Endothelial cell of umbilical vein (primary cell): Measurements from ENCODE around the gene GRK1. TPM values are rescaled to one million over a fixed set of nuclear protein-coding genes. Genes with fewer than 3 reads are reported as not detected.

Experiments used
- BruUV-seq: library from RNA; stranded (reverse); fragments of 400-500 nt; replicated peaks from 2 replicates; lab custom pipeline; 2021; lab: Mats Ljungman, UMichigan
- CTCF ChIA-PET: fragments of 300-600, 350-600 bp; sonication (Branson Sonifier 250); formaldehyde crosslinking; loops from one replicate; lab custom pipeline; 2021; ENCODE audit warnings: antibody characterized with exemption, inconsistent platforms; lab: Charles Lee
- POLR2A ChIA-PET: fragments of 300-600, 350-600 bp; sonication (Branson Sonifier 250); formaldehyde crosslinking; loops from one replicate; lab custom pipeline; 2021; ENCODE audit warnings: antibody characterized with exemption, inconsistent platforms; lab: Charles Lee
- DNase-seq: peaks from one replicate; pipeline ENCODE4 v3.0.0-alpha.2; 2011; ENCODE audit warnings: low read depth, low spot score
- FAIRE-seq: peaks from 2 replicates; lab custom pipeline; 2011; peaks lifted over from hg19 to GRCh38; lab: Jason Lieb, UNC
- H2AFZ ChIP-seq: 2 replicates; pipeline ENCODE4 v1.6.0; 2012; ENCODE audit warnings: low read depth, low read length, control low read depth, inconsistent platforms
- H3K27ac ChIP-seq: 2 replicates; pipeline ENCODE4 v1.5.1; 2011; ENCODE audit warnings: low read depth, mild to moderate bottlenecking, control low read depth, low read length, moderate library complexity; ENCODE audit not compliant: insufficient read depth
- H3K27me3 ChIP-seq, 2 experiments: 2 replicates each; pipeline versions ENCODE4 v1.6.0 to v1.6.1; 2011; ENCODE audit warnings: low read length in 2 of 2, mixed read lengths in 1 of 2; ENCODE audit not compliant: control insufficient read depth in 2 of 2, insufficient read depth in 2 of 2
- H3K36me3 ChIP-seq, 2 experiments: 2 replicates in 1 of 2; 3 replicates in 1 of 2; pipeline ENCODE4 v1.5.1; 2011; ENCODE audit warnings: low read length in 2 of 2, mild to moderate bottlenecking in 1 of 2, moderate library complexity in 1 of 2; ENCODE audit not compliant: control insufficient read depth in 2 of 2, insufficient read depth in 2 of 2; ENCODE audit errors: extremely low read depth in 1 of 2
- H3K4me1 ChIP-seq: 3 replicates; pipeline ENCODE4 v1.5.1; 2011; ENCODE audit warnings: mild to moderate bottlenecking, low read length; ENCODE audit not compliant: control insufficient read depth, insufficient read depth; ENCODE audit errors: extremely low read depth
- H3K4me2 ChIP-seq: 2 replicates; pipeline ENCODE4 v1.6.1; 2011; ENCODE audit warnings: low read length, control low read depth, mixed read lengths; ENCODE audit not compliant: insufficient read depth
- H3K4me3 ChIP-seq, 3 experiments: fragments of 200-600 bp in 1 of 3; sonication (generic), shearing (Covaris generic) in 1 of 3; replicated peaks in 1 of 3; 2 replicates each; pipeline ENCODE4 v1.5.1; 2011 to 2016; ENCODE audit warnings: control low read depth in 3 of 3, low read length in 3 of 3, mild to moderate bottlenecking in 2 of 3, inconsistent platforms in 1 of 3, low read depth in 1 of 3, moderate library complexity in 1 of 3; ENCODE audit not compliant: insufficient read depth in 1 of 3
- H3K79me2 ChIP-seq: 2 replicates; pipeline ENCODE4 v1.6.0; 2012; ENCODE audit warnings: low read length, inconsistent platforms; ENCODE audit not compliant: control insufficient read depth, insufficient read depth
- H3K9ac ChIP-seq: replicated peaks from 2 replicates; pipeline ENCODE3; 2011; ENCODE audit warnings: low read length, control low read depth; ENCODE audit not compliant: insufficient read depth; ENCODE audit errors: extremely low read depth
- H3K9me1 ChIP-seq: replicated peaks from 3 replicates; pipeline ENCODE4 v1.6.0; 2011; ENCODE audit warnings: mild to moderate bottlenecking, low read length; ENCODE audit not compliant: control insufficient read depth, insufficient read depth; ENCODE audit errors: extremely low read depth
- H3K9me3 ChIP-seq: replicated peaks from 2 replicates; pipeline ENCODE4 v1.5.1; 2012; ENCODE audit warnings: low read length, inconsistent platforms; ENCODE audit not compliant: control insufficient read depth, insufficient read depth
- H4K20me1 ChIP-seq: replicated peaks from 2 replicates; pipeline ENCODE3; 2011; ENCODE audit warnings: mild to moderate bottlenecking, low read length; ENCODE audit not compliant: control insufficient read depth, insufficient read depth; ENCODE audit errors: extremely low read depth
- CTCF ChIP-seq, 2 donors: IDR thresholded peaks; 1 replicate in 1 of 2; 2 replicates in 1 of 2; pipeline ENCODE4 v1.5.1; 2011; ENCODE audit warnings: low read length in 2 of 2, mild to moderate bottlenecking in 2 of 2, moderate library complexity in 2 of 2, control low read depth in 1 of 2, inconsistent platforms in 1 of 2, low read depth in 1 of 2; ENCODE audit not compliant: insufficient read depth in 1 of 2; ENCODE audit errors: extremely low read depth in 1 of 2
- EZH2 ChIP-seq: IDR thresholded peaks from 2 replicates; pipeline ENCODE4 v1.6.1; 2012; ENCODE audit warnings: borderline replicate concordance, low read depth, mild to moderate bottlenecking, moderate library complexity, low read length, inconsistent platforms; ENCODE audit not compliant: severe bottlenecking
- FOS ChIP-seq: IDR thresholded peaks from 2 replicates; pipeline ENCODE4 v1.6.1; 2011; ENCODE audit warnings: mild to moderate bottlenecking, low read length, moderate library complexity, borderline replicate concordance; ENCODE audit not compliant: insufficient read depth
- GATA2 ChIP-seq: IDR thresholded peaks from 2 replicates; pipeline ENCODE4 v1.7.0; 2011; ENCODE audit warnings: low read depth, mild to moderate bottlenecking, moderate library complexity, mixed read lengths, low read length; ENCODE audit not compliant: insufficient read length, insufficient read depth
- JUN ChIP-seq: IDR thresholded peaks from 2 replicates; pipeline ENCODE4 v1.6.1; 2011; ENCODE audit warnings: borderline replicate concordance, low read depth; ENCODE audit not compliant: insufficient read length, insufficient read depth
- MAX ChIP-seq: IDR thresholded peaks from 2 replicates; pipeline ENCODE4 v1.6.1; 2011; ENCODE audit not compliant: insufficient read depth, insufficient read length
- MYC ChIP-seq: IDR thresholded peaks from one replicate; pipeline ENCODE4 v1.6.1; 2011; ENCODE audit warnings: mild to moderate bottlenecking, low read depth, low read length
- POLR2A ChIP-seq: IDR thresholded peaks from 2 replicates; pipeline ENCODE4 v1.6.1; 2012; ENCODE audit warnings: low read depth, mild to moderate bottlenecking, control low read depth, low read length
- POLR2AphosphoS5 ChIP-seq: IDR thresholded peaks from 2 replicates; pipeline ENCODE4 v1.6.1; 2012; ENCODE audit warnings: low read depth, mild to moderate bottlenecking, control low read depth, low read length, moderate library complexity; ENCODE audit not compliant: insufficient read depth
- dilution Hi-C: fragments of 300-500 bp; cut with MboI; formaldehyde crosslinking; loops from one replicate; pipeline ENCODE4 v1.15.0; 2019; ENCODE audit warnings: low sequenced_read_pairs; ENCODE audit not compliant: extremely low pct_ligation_motif_present
- intact Hi-C: fragments of 100-400 bp; cut with micrococcal nuclease; formaldehyde crosslinking; loops from one replicate; pipeline ENCODE4 v1.10.0; 2022
- polyA plus RNA-seq, 4 experiments: library from polyadenylated mRNA; depleted of rRNA in 3 of 4; stranded (reverse) in 3 of 4; unstranded in 1 of 4; fragments of >200 nt; gene quantifications; 2 replicates each; pipeline versions ENCODE4 v1.2.1 to v1.2.3, GENCODE V29; 2011 to 2012; ENCODE audit warnings: missing spikeins in 1 of 4
- total RNA-seq: library from RNA; stranded (reverse); gene quantifications from 2 replicates; pipeline ENCODE4 v1.2.3, GENCODE V29; 2021

The GRK1 gene
- total and polyA plus RNA-seq, 2 donors (not counting 3 experiments of a cell fraction or from before 2014, with no cell fraction given), result not detected

DNA sequence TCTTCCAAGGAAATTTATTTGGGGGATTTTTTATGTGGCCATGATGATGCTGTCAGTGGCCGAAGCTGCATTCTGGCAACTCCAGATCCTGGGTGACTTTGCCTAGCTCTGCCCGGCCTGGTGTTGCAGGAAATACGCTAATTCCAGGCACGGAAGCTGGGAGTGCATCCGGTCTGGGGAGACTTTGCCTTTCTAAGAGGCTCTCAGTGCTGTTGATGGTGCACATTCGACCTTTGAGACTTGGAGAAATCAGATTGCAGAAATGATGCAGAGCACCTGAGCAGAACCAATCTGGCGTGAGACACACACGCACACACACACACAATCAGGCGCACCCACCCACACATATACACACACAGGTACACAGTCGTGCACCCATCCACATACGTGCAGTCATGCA lies 86.2 kb downstream of the GRK1 start:
- H3K9me1 ChIP-seq, result no peaks in the 10 kb centered on the region
- H3K36me3 ChIP-seq, result no peaks in the 10 kb centered on the region
- no peak overlapping the region for H3K9ac ChIP-seq
- no peaks in the 10 kb centered on the region for H3K4me1 ChIP-seq
- no peak overlapping the region for H3K4me3 ChIP-seq
- no peaks in the 10 kb centered on the region for H3K79me2 ChIP-seq
- FAIRE-seq (no peak), DNase-seq (no peak)
- H3K27me3 ChIP-seq, result no peaks in the 10 kb centered on the region
- ChIA-PET POLR2A (no interaction called here), CTCF (no interaction called here)
- H4K20me1 ChIP-seq, result no peaks in the 10 kb centered on the region
- no peak for TF ChIP-seq POLR2A
- no peak for TF ChIP-seq POLR2AphosphoS5
- TF ChIP-seq EZH2, result no peak
- TF ChIP-seq FOS, result no peak
- no peak for TF ChIP-seq MAX
- TF ChIP-seq MYC, result no peak
- TF ChIP-seq GATA2, result no peak
- TF ChIP-seq CTCF (IDR thresholded peaks at IDR 0.05; ENCODE audit: extremely low read depth in 1 of 2, insufficient read depth in 1 of 2, low read depth in 1 of 2, low read length in 2 of 2), result no peak
- TF ChIP-seq JUN, result no peak
- intact Hi-C loops, result no loop called here
- no peaks in the 10 kb centered on the region for H3K9me3 ChIP-seq
- dilution Hi-C loops, result no loop called here
- H3K4me2 ChIP-seq, result no peak overlapping the region
- no peak overlapping the region for H2AFZ ChIP-seq
- BruUV-seq, result no TSS peak
- H3K27ac ChIP-seq, result no peak overlapping the region
